PC-3 (cell line): Measurements from ENCODE around the gene HIPK2. TPM values are rescaled to one million over a fixed set of nuclear protein-coding genes. Genes with fewer than 3 reads are reported as not detected.

ENCODE experiments used
- ATAC-seq: fragments of 200-7000 bp; cut with Tn5 transposase; 2 replicates; pipeline ENCODE4 v1.9.1; 2020; ENCODE audit warnings: mild to moderate bottlenecking, moderate library complexity
- BruUV-seq: library from RNA; stranded (reverse); fragments of 400-500 nt; replicated peaks from 2 replicates; lab custom pipeline; 2021; lab: Mats Ljungman, UMichigan
- CTCF ChIA-PET: fragments of 300-600 bp; sonication (Branson Sonifier 250); formaldehyde crosslinking; loops from one replicate; lab custom pipeline; 2022; ENCODE audit warnings: antibody characterized with exemption; lab: Charles Lee
- POLR2A ChIA-PET: fragments of 300-600 bp; sonication (Branson Sonifier 250); formaldehyde crosslinking; loops from one replicate; lab custom pipeline; 2022; ENCODE audit warnings: antibody characterized with exemption; ENCODE audit not compliant: unreplicated experiment; lab: Charles Lee
- DNase-seq: peaks from one replicate; pipeline ENCODE4 v3.0.0-alpha.2; 2015
- H2AFZ ChIP-seq: fragments of 300-600 bp; sonication (generic); 2 replicates; pipeline ENCODE4 v1.6.0; 2016; ENCODE audit warnings: antibody characterized with exemption, low read length
- H3F3A ChIP-seq: fragments of 300-600 bp; sonication (generic); one replicate; pipeline ENCODE4 v1.6.0; 2017; ENCODE audit warnings: antibody characterized with exemption, low read length, control low read depth, mild to moderate bottlenecking; ENCODE audit not compliant: unreplicated experiment
- H3K27ac ChIP-seq: fragments of 300-600 bp; sonication (generic); 2 replicates; pipeline ENCODE4 v1.5.1; 2016; ENCODE audit warnings: mild to moderate bottlenecking, low read length
- H3K27me3 ChIP-seq: fragments of 300-600 bp; sonication (generic); 2 replicates; pipeline ENCODE4 v1.6.1; 2016; ENCODE audit warnings: low read length, mixed read lengths
- H3K36me3 ChIP-seq: fragments of 300-600 bp; sonication (generic); 2 replicates; pipeline ENCODE4 v1.6.1; 2016; ENCODE audit warnings: low read depth, mixed run types, low read length, mixed read lengths
- H3K4me1 ChIP-seq: fragments of 300-600 bp; sonication (generic); 2 replicates; pipeline ENCODE4 v1.5.1; 2016; ENCODE audit warnings: low read length; ENCODE audit not compliant: insufficient read depth
- H3K4me2 ChIP-seq: fragments of 300-600 bp; sonication (generic); 2 replicates; pipeline ENCODE4 v1.6.0; 2016; ENCODE audit warnings: low read length
- H3K4me3 ChIP-seq: fragments of 300-600 bp; sonication (generic); 2 replicates; pipeline ENCODE4 v1.5.1; 2016; ENCODE audit warnings: mild to moderate bottlenecking, low read length, mixed read lengths
- H3K79me2 ChIP-seq: fragments of 300-600 bp; sonication (generic); 2 replicates; pipeline ENCODE4 v1.6.1; 2017; ENCODE audit warnings: low read length, mixed read lengths
- H3K9ac ChIP-seq: fragments of 300-600 bp; sonication (generic); 2 replicates; pipeline ENCODE4 v1.6.0; 2016; ENCODE audit warnings: mild to moderate bottlenecking, low read length
- H3K9me2 ChIP-seq: fragments of 300-600 bp; sonication (generic); replicated peaks from 2 replicates; pipeline ENCODE4 v1.6.1; 2016; ENCODE audit warnings: mixed run types, low read length, mixed read lengths
- H3K9me3 ChIP-seq: fragments of 300-600 bp; sonication (generic); 2 replicates; pipeline ENCODE4 v1.6.1; 2016; ENCODE audit warnings: low read length, mixed read lengths
- H4K20me1 ChIP-seq: fragments of 300-600 bp; sonication (generic); 2 replicates; pipeline ENCODE4 v1.6.1; 2016; ENCODE audit warnings: low read length, mixed read lengths
- CTCF ChIP-seq: fragments of 300-600 bp; sonication (generic); conservative IDR thresholded peaks from 2 replicates; pipeline ENCODE4 v1.5.1; 2017; ENCODE audit warnings: antibody characterized with exemption, low read depth, mild to moderate bottlenecking, low read length
- EZH2 ChIP-seq: fragments of 300-600 bp; sonication (generic); IDR thresholded peaks from one replicate; pipeline ENCODE4 v1.6.1; 2017; ENCODE audit warnings: antibody characterized with exemption, mild to moderate bottlenecking, low read length; ENCODE audit not compliant: unreplicated experiment
- EZH2phosphoT487 ChIP-seq: fragments of 300-600 bp; sonication (generic); IDR thresholded peaks from 2 replicates; pipeline ENCODE4 v1.6.1; 2018; ENCODE audit warnings: mild to moderate bottlenecking, antibody characterized with exemption, low read length, borderline replicate concordance
- intact Hi-C: fragments of 100-400 bp; cut with micrococcal nuclease; formaldehyde crosslinking; loops from 2 replicates; pipeline ENCODE4 v1.9.0; 2023
- total RNA-seq: library from RNA; depleted of rRNA; stranded (reverse); fragments of >200 nt; gene quantifications from 2 replicates; pipeline ENCODE4 v1.2.3, GENCODE V29; 2014

Gene HIPK2
- total RNA-seq, 1 experiment from 2014 or later, result 38.1 TPM

DNA sequence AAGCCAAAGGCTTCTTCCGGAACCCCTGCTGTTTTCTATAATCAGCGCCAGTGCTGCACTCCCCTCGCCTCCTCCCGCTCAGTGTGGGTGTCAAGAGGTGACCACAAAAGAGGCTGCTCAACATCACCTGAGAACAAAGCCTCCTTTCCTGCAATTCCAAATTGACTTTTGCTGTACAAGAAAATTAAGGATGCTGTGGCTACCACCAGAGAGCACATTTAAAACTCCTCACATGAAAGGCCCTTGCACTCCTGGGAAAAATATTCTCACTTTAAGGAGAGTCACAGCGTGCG is 96.4 kb downstream of the HIPK2 start:
- ATAC-seq (no peak), DNase-seq (no peak)
- TF ChIP-seq EZH2 (no peak), CTCF (no peak), EZH2phosphoT487 (no peak)
- intact Hi-C loops, result loop anchor here (2.0 kb wide), 2 partner anchors 39 to 51 kb away; no protein-coding TSS in a partner anchor
- H3K36me3 ChIP-seq, result peaks cover 29% of the 10 kb centered on the region
- no peaks in the 10 kb centered on the region for H3K27me3 ChIP-seq
- H3K9me2 ChIP-seq, result no peaks in the 10 kb centered on the region
- peak overlapping the region; percentile 46 for H3K4me2 ChIP-seq
- 0 out of 2 replicates have a peak, but pooled peaks cover 5% of the 10 kb centered on the region for H3K9me3 ChIP-seq
- H3K9ac ChIP-seq, result peak overlapping the region; percentile 100
- no peak overlapping the region for H2AFZ ChIP-seq
- peaks cover 24% of the 10 kb centered on the region for H3F3A ChIP-seq
- H4K20me1 ChIP-seq, result no peaks in the 10 kb centered on the region
- peak overlapping the region; percentile 100 for H3K27ac ChIP-seq
- ChIA-PET POLR2A (interaction anchor here (0.6 to 1.0 kb wide), 4 partner anchors 9 to 93 kb away, joined by 3 to 9 read pairs (median 3); no protein-coding TSS in a partner anchor), CTCF (interaction anchor here (1.1 kb wide), 1 partner anchor 62 kb away, joined by 6 read pairs; no protein-coding TSS in a partner anchor)
- peaks cover 43% of the 10 kb centered on the region for H3K79me2 ChIP-seq
- H3K4me1 ChIP-seq, result peaks cover 58% of the 10 kb centered on the region
- H3K4me3 ChIP-seq, result no peak overlapping the region
- BruUV-seq, result no TSS peak

DNA sequence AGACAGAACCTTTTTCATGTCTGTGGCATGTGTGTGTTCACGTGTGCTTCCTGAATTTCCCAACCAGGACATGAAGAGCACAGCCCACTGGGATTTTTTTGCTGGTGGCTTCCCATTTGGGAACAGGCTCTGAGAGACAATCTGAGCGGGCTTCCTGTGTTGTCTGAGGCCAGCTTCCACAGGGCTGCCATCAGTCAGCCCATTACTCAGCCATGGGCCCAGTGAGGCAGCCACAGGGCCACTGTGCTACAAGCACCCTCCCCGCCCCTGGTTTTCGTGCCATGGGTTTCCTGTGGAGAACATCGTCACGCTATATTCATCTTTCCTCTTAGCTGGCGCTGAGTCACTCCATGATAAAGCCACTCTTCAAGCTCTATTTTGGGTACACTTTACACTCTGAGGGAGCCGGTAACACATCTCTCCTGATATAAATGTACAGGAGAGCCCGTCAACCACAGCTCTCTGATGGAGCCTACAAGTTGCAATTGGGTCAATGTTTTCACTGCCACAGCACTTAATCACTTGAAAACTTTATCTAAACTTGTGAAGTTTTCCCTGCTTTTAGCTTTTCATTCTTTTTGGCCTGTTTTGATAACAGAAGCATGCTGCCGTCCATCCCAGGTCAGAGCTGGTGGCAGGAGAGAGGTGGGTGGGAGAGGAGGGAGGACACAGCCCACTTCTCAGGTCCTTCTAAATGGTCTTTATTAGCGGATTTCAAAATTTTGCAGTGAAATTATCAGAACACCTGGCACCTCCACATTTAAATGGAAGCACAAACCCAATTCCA is 96.9 kb downstream of the HIPK2 start:
- 0 out of 2 replicates have a peak, but pooled peaks cover 4% of the 10 kb centered on the region for H3K9me3 ChIP-seq
- DNase-seq, result peak; percentile 98
- H3F3A ChIP-seq, result peaks cover 24% of the 10 kb centered on the region
- no peaks in the 10 kb centered on the region for H4K20me1 ChIP-seq
- peak overlapping the region; percentile 67 for H3K4me2 ChIP-seq
- H3K4me3 ChIP-seq, result peak overlapping the region; percentile 17; the same call in 1 of the 2 replicates
- BruUV-seq, result TSS peak; percentile 94
- peaks cover 61% of the 10 kb centered on the region for H3K4me1 ChIP-seq
- intact Hi-C loops, result loop anchor here (1.0 to 2.0 kb wide), 4 partner anchors 9 to 90 kb away; no protein-coding TSS in a partner anchor
- H3K9ac ChIP-seq, result peak overlapping the region; percentile 100
- no peaks in the 10 kb centered on the region for H3K27me3 ChIP-seq
- H3K27ac ChIP-seq, result peak overlapping the region; percentile 100
- H3K79me2 ChIP-seq, result peaks cover 44% of the 10 kb centered on the region
- no peak for TF ChIP-seq EZH2
- no peak for TF ChIP-seq EZH2phosphoT487
- TF ChIP-seq CTCF, result no peak
- ATAC-seq, result peak; percentile 66
- POLR2A ChIA-PET, result interaction anchor here (0.6 to 1.0 kb wide), 5 partner anchors 9 to 97 kb away, joined by 3 to 9 read pairs (median 3); partner anchors contain the start of gene HIPK2
- H3K9me2 ChIP-seq, result no peaks in the 10 kb centered on the region
- H2AFZ ChIP-seq, result no peak overlapping the region
- CTCF ChIA-PET, result interaction anchor here (0.8 to 1.1 kb wide), 2 partner anchors 9 to 62 kb away, joined by 3 to 6 read pairs; no protein-coding TSS in a partner anchor
- H3K36me3 ChIP-seq, result peaks cover 29% of the 10 kb centered on the region
